HG03432 (cell line): Measurements from ENCODE around the gene JPT2.

ENCODE experiments used
- ATAC-seq: cut with Tn5 transposase; IDR thresholded peaks from one replicate; pipeline ENCODE4 v1.9.1; 2021; ENCODE audit warnings: mild to moderate bottlenecking, moderate library complexity; ENCODE audit not compliant: unreplicated experiment

The JPT2 gene

DNA sequence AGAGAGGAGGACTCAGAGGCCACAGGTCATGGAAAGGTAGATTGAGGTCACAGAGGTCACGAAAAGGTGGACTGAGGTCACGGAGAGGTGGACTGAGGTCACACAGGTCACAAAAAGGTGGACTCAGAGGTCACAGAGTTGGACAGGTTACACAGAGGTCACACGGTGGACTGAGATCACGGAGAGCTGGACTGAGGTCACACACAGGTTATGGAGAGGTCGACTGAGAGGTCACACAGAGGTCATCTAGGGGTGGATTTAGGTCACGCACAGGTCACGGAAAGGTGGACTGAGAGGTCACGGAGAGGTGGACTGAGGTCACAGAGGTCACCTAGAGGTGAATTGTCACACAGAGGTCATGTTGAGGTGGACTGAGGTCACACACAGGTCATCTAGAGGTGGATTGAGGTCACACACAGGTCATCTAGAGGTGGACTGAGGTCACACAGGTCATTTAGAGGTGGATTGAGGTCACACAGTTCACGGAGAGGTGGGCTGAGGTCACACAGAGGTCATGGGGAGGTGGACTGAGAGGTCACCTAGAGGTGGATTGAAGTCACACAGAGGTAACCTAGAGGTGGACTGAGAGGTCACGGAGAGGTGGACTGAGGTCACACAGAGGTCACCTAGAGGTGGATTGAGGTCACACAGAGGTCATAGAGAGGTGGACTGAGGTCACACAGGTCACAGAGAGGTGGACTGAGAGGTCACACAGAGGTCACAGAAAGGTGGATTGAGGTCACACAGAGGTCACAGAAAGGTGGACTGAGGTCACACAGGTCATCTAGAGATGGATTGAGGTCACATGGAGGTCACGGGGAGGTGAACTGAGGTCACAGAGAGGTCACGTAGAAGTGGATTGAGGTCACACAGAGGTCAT is 26.7 kb upstream of the JPT2 start:
- no peak for ATAC-seq

DNA sequence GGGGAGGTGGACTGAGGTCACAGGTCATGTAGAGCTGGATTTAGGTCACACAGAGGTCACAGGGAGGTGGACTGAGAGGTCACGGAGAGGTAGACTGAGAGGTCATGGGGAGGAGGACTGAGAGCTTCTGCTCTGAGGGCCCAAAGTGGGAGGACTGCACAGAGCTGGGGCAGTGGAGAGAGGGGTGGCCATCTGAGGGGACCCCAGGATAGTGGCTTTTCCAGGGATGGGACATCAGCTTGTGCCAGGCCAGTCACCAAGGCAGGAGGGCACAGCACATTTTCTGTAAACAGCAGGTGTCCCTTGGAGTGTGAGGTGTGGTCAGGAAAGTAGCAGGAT is 26.1 kb upstream of the JPT2 start:
- ATAC-seq, result no peak

DNA sequence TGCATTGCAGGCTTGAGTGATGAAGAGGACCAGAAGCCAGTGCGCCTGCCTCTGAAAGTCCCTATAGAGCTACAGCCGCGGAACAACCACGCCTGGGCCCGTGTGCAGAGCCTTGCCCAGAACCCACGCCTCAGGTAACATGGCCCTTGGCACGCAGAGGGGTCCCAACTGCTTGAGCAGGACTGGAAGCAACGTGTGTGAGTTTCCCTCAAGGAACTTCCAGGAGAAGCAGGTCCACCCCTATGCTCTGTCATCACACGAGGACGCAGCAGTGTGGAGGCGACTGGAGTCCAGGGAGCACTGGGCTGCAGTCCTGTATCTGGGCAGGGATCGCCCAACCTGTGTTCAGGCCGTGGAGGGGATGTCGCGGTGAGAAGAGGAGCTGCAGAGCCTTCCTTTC is 25.1 kb upstream of the JPT2 start:
- ATAC-seq, result no peak

DNA sequence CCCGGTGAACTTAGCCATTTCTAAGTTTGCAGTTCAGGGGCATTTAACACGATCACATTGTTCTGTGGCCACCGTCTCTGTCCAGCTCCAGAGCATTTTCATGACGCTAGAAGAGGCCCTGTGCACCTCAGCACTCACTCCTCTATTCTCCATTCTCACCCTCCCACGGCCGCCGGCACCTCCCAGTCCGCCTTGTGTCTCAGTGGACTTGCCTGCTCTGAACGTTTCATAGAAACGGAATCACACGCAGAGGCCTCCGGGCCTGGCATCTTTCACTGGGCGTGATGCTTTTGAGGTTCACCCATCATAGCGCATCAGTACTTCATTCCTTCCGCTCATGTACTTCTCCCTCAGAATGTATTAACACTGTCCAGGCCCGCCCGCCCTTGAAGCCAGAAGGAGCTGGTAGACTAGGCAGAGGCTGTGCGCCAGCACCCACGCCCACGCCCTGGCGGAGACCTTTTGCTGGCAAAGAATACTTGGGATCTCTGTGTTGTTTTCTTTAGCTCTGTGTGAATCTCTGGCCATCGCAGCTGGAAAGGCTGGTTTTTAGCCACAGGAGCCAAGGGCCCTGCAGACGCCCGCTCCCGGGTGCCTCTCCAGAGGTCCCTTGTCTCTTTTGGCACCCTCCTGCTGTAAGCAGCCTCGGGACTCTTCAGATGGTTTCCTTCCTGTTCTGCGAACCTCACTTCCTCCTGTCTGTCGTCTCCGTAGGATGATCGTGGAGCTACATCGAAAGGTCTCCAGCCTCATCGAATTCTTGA is 23.4 kb upstream of the JPT2 start:
- ATAC-seq, result no peak

DNA sequence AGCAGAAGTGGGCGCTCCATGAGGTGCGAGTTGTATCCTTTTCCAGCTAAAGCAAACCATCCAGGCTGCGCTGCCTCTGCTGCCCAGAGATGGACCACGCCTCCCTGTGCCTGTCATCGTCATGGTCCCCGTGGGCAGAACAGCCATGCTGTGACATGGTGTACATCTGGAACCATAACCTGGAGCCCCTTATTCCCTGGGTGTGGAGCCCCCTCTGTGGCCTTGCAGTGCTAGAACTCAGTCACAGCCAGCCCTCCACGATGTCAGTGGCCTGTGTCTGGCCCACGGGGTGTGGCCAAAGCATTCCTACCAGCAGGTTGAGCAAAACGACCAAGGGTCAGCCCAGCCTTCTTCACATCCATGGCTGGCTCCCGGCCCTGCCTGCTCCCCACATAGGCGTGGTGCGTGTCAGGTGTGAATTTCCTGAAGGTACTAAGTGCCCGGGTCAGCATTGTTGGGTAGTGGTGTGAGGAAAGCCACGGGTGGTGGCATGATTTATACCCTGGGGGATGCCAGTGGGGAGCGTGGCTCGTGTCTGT is 22.7 kb upstream of the JPT2 start:
- no peak for ATAC-seq

DNA sequence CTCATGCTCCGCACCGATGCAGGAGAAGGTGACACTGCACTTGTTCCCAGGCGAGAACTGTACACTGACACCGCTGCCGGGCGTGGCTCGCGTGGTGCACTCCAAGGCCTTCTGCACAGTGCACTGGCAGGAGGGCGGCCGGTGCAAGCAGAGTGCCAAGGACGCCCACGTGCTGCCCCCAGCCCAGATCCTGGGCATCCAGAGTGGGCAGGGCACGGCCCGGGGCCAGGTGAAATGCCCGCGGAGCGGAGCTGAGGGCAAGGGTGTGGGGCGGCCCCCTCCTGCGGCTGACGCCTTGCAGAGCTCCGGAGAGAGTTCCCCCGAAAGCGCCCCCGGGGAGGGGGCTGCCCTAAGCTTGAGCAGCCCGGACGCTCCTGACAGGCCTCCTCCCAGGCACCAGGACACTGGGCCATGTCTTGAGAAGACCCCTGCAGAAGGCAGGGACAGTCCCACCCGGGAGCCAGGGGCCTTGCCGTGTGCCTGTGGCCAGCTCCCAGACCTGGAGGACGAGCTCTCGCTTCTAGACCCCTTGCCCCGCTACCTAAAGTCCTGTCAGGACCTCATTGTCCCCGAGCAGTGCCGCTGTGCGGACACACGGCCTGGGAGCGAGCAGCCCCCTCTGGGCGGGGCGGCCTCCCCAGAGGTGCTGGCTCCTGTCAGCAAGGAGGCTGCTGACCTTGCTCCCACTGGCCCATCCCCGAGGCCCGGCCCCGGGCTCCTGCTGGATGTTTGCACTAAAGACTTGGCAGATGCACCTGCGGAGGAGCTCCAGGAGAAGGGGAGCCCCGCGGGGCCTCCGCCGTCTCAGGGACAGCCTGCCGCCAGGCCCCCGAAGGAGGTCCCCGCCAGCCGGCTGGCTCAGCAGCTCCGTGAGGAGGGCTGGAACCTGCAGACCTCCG is 21.9 kb upstream of the JPT2 start:
- no peak for ATAC-seq

DNA sequence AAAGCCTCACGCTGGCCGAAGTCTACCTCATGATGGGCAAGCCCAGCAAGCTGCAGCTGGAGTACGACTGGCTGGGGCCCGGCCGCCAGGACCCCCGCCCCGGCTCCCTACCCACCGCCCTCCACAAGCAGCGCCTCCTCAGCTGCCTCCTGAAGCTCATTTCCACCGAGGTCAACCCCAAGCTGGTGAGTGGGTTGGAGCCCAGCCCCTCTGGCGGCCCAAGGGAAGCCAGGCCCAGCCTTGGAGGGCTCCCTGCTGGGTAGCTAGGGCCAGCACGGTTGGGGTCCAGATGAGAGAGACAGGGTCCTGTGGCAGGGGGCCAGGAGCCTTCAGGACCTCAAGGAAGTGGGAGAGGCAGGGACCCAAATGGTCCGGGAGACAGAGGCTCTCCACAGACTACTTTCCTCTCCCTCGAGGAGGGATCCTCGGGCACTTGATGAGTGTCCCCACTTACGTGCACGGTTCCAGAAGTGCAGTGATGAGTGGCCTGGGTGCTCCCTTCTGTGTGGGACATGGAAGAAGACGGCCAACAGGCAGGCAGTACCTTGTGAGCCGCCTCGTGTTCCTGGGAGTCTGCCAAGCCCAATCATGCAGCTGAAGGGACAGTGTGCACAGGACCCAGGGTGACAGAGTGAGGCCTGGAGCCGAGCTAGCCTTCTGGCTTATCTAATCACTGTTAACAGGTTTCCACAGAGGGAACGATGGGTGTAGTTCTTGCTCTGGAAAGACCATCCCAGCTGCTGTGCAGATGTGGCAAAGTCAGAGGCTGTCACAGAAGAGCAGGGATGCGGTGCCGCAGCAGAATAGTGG is 21.1 kb upstream of the JPT2 start:
- ATAC-seq, result no peak

DNA sequence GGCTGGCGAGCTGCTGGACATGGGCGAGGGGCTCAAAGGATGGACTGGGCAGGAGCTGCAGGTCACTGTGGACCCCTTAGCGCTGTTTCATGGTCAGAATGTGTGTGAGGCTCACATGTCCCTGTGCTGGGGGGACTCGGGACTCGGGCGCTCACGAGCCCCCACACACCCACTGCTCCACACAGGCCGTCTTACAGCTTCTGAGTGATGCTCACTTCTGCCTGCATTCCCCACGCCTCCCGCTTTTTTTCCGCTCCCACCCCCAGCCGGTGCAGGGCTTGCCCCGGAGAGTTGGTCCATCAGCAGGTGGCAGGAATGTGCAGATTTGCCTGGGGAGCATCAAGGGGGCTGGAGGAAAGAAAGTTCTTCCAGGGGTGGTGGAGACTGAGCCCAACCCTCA is 20.2 kb upstream of the JPT2 start:
- ATAC-seq, result no peak

DNA sequence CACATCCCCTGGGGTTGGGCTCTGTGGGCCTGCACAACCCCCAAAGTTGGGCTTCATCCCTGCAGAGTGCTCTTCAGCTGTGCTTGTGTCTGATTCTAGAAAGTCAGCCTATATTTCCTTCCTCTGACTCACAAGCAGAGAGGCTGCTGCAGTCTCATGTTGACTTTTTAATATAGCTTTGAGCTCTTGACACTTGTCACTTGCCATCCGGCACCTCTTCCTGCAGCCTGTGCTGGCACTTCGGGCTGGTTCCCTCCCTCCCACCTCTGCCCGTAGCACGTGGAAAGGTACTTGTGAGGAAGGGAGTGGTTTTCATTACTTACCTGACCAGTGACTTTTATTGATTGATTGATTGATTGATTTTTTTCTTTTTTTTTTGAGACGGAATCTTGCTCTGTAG is 19.0 kb upstream of the JPT2 start:
- no peak for ATAC-seq

DNA sequence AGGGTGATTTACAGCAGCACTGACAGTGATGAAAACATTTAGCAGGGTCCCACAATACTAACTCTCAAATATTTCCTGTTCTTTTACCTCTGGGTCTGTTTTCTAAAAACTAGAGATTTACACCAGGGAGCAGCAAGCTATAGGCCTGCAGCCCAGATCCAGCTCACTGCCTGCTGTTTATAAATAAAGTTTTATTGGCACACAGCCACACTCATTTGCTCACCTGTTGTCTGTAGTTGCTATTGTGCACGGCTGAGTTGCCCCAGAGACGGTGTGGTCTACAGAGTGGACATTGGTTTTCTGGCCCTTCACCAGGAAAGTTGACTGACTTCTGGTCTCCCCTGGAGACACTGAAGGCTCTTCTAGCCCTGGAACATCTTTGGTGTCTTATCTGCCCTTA is 16.3 kb upstream of the JPT2 start:
- ATAC-seq, result no peak

DNA sequence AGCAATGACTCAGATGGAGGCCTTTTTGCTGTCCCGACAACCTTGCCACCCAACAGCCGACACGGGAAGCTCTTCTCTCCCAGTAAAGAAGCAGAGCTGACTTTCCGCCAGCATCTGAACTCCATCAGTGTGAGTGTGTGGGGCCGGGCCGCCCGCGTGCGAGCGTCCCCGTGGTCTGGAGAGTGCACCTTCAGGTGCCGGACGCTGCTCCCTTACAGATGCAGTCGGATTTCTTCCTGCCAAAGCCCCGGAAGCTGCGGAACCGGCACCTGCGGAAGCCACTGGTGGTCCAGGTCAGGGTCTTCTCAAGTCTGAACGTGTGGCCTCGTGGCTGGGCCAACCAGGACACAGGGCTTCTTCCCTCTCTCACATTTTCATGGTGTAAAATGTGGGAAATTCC is 15.5 kb upstream of the JPT2 start:
- no peak for ATAC-seq

DNA sequence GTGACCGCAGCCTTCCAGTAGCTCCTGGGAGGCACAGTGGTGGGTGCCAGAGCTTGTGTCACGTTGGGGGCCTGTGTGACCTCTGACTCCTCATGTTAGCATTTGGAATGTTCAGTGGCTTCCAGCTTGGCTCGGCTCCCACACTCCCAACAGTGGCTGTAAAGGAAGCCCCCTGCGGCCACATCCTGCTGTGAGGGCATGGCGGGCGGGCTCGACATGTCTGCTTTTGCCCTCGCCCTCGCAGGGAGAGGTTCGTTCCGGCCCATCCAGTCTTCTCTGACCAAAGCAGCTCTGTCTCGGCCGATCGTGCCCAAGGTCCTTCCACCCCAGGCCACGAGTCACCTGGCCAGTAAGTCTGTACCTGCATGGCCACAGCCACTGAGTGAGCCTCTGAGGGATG is 12.2 kb upstream of the JPT2 start:
- no peak for ATAC-seq

DNA sequence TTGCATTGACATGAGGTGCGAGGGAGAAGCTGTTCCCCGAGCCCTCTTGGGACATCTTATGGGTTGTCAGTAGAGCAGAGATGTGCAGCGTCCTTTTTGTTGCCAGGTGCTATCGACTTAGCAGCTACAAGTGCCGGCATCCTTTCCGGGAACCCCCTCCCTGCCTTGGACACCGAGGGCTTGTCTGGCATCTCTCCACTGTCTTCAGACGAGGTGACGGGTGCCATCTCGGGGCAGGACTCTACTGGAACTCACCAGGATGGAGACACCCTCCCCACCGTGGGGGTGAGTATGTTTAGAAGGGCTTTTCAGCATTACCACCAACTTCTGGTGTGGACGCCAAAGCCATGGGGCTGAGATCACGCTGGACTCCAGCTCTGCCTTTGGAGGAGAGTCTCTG is 11.8 kb upstream of the JPT2 start:
- ATAC-seq, result no peak

DNA sequence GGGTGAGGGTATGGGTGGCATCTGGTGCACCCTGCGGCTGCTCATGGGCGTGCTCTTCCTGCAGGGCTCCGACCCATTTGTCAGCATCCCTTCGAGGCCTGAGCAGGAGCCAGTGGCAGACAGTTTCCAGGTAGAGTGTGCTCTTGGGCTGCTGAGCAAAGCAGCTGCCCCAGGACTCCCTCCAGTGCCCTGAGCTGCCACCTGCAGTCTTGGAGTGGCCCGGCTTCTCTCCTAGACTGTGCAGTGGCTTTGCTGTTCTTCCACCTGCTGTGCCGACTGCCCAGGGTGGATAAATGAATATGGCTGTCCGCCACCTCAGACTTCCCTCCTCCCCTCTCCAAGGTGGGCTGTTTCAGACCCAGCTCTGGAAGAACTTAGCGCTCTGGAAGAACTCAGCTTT is 10.8 kb upstream of the JPT2 start:
- ATAC-seq, result no peak

DNA sequence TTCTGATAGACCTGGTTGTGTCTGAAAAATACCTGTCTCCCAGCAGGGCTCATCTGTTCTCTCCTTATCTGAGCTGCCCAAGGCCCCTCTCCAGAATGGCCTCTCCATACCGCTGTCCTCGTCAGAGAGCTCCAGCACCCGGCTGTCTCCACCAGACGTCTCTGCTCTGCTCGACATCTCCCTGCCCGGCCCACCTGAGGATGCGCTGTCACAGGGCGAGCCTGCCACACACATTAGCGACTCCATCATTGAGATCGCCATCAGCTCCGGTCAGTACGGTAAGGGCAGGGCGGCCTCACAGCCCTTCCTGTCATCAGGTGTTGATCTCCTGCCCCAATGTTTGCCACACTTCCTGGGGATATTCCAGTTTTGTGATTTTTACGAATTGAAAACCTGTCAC is 10.2 kb upstream of the JPT2 start:
- ATAC-seq, result no peak

DNA sequence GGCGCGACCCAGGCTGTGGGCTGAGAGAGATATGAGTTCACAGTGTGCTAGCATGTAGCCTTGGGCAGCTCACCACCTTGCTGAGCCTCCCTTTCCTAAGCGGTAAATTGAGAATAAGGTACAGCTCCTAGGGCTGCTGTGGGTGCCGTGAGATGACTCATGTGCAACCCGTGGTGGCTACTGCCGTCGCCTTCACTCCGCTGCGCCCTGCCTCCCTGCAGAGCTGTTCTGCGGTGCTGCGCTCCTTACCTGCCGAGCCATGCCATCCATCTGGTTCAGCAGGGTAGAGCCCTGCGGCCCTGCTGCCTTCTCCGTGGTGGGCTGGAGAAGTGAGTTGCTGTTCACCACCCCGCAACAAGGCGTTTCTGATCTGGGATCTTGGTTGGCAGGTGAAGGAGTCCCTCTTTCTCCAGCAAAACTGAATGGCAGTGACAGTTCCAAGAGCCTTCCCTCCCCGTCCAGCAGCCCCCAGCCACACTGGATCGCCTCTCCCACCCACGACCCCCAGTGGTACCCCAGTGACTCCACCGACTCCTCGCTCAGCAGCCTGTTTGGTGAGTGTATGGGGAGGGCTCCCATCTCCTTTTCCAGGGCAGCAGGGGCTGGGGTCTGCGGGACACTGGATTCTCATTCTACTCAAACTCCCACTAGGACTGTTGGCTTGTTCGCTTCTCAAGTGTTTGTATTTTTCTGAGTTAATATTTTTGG is 9.3 kb upstream of the JPT2 start:
- ATAC-seq, result no peak

DNA sequence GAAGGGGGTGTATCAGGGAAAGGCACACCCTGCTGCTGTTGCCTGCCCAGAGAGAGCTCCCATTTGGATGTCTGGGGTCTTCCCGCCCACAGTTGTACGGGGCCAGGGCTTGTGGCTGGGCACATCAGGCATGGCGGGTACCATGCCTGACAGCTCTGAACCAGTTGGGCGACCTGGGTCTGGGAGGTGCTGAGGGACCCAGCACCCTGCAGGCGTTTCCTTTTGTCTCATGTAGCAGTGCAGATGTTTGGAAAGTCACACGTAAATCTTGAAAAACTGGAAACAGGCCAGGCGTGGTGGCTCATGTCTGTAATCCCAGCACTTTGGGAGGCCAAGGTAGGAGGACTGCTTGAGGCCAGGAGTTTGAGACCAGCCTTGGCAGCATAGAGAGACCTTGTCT is 8.4 kb upstream of the JPT2 start:
- no peak for ATAC-seq

DNA sequence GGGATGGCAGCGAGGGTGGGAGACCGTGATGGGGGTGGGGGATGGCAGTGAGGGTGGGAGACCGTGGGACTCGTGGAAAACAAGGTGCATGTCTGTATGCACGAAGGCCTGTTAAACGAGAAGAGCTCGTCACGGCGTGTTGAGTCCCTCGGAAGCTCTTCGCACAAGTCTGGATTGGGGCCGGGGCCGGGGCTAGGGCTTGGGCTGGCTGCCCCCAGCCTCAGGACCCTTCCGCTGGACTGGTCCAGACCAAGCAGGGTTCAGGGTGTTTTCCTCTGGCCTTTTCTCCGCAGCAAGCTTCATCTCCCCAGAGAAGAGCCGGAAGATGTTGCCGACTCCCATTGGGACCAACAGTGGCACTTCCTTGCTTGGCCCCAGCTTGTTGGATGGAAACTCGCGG is 7.7 kb upstream of the JPT2 start:
- ATAC-seq, result no peak

DNA sequence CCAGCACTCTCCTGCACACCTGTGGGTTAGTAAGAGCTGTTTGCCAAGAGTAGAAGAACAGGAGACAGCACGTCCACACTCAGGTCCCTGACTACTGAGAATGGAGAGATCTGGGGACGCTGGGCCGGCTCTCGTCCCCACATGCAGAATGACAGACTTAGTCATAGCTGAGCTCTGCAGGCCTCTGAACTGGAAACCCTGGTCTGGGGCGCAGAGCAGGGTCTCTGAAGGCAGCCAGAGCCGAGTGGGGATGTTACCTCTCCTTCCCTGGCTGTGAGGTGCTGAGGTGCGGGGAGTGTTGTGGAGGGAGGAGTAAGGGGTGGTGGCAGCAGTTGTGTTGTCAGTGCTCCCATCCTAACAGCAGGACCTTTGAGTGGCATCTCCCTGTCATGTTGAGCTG is 7.2 kb upstream of the JPT2 start:
- ATAC-seq, result no peak
